IMR-90 (cell line): ENCODE data around the gene DDX10. TPM values are rescaled to one million over a fixed set of nuclear protein-coding genes. Genes with fewer than 3 reads are reported as not detected.

Experiments
- ATAC-seq: fragments of 200-7000 bp; cut with Tn5 transposase; 2 replicates; pipeline ENCODE4 v1.9.1; 2020; ENCODE audit warnings: low read depth, mild to moderate bottlenecking, moderate library complexity
- BruUV-seq: library from RNA; stranded (reverse); fragments of 400-500 nt; replicated peaks from 2 replicates; lab custom pipeline; 2021; lab: Mats Ljungman, UMichigan
- CTCF ChIA-PET: fragments of 300-600 bp; formaldehyde crosslinking; extraction: SDS; loops from one replicate; lab custom pipeline; 2021; ENCODE audit warnings: antibody characterized with exemption; lab: Yijun Ruan, JAX
- POLR2A ChIA-PET: fragments of 300-600 bp; sonication (Branson Sonifier 250); formaldehyde crosslinking; loops from one replicate; lab custom pipeline; 2022; ENCODE audit warnings: antibody characterized with exemption; ENCODE audit not compliant: unreplicated experiment; lab: Charles Lee
- DNase-seq: peaks from one replicate; pipeline ENCODE4 v3.0.0; 2013
- H2AFZ ChIP-seq: replicated peaks from 2 replicates; pipeline ENCODE3; 2013; ENCODE audit warnings: low read length, mild to moderate bottlenecking; ENCODE audit not compliant: poor library complexity
- H2AK5ac ChIP-seq: 2 replicates; pipeline ENCODE4 v1.6.1; 2013; ENCODE audit warnings: low read depth, low read length, inconsistent platforms
- H2AK9ac ChIP-seq: replicated peaks from 2 replicates; pipeline ENCODE3; 2013; ENCODE audit warnings: mild to moderate bottlenecking, low read depth, low read length, moderate library complexity; ENCODE audit not compliant: poor library complexity
- H2BK120ac ChIP-seq: 2 replicates; pipeline ENCODE4 v1.6.1; 2013; ENCODE audit warnings: low read depth, low read length, inconsistent platforms
- H2BK15ac ChIP-seq: 3 replicates; pipeline ENCODE4 v1.6.1; 2013; ENCODE audit warnings: low read depth, low read length, inconsistent platforms
- H2BK20ac ChIP-seq: 2 replicates; pipeline ENCODE4 v1.6.1; 2013; ENCODE audit warnings: low read depth, mild to moderate bottlenecking, inconsistent platforms, low read length, moderate library complexity
- H2BK5ac ChIP-seq: 2 replicates; pipeline ENCODE4 v1.6.1; 2013; ENCODE audit warnings: mild to moderate bottlenecking, low read depth, low read length, inconsistent platforms; ENCODE audit not compliant: poor library complexity, severe bottlenecking
- H3K14ac ChIP-seq: replicated peaks from 2 replicates; pipeline ENCODE4 v1.6.1; 2013; ENCODE audit warnings: low read depth, low read length, inconsistent platforms
- H3K18ac ChIP-seq: 2 replicates; pipeline ENCODE4 v1.6.1; 2013; ENCODE audit warnings: low read depth, low read length, control low read depth
- H3K23ac ChIP-seq: 2 replicates; pipeline ENCODE4 v1.6.1; 2013; ENCODE audit warnings: low read depth, low read length, inconsistent platforms
- H3K27ac ChIP-seq: 2 replicates; pipeline ENCODE4 v1.5.1; 2013; ENCODE audit warnings: mild to moderate bottlenecking, control low read depth, low read length; ENCODE audit not compliant: insufficient read depth
- H3K27me3 ChIP-seq: 2 replicates; pipeline ENCODE4 v1.6.1; 2013; ENCODE audit warnings: low read length; ENCODE audit not compliant: control insufficient read depth, insufficient read depth
- H3K36me3 ChIP-seq: 2 replicates; pipeline ENCODE4 v1.6.1; 2013; ENCODE audit warnings: low read length, mixed read lengths; ENCODE audit not compliant: control insufficient read depth, insufficient read depth
- H3K4ac ChIP-seq: 2 replicates; pipeline ENCODE4 v1.6.1; 2013; ENCODE audit warnings: low read depth, low read length, inconsistent platforms
- H3K4me1 ChIP-seq: 2 replicates; pipeline ENCODE4 v1.6.1; 2013; ENCODE audit warnings: low read length, mixed read lengths; ENCODE audit not compliant: control insufficient read depth, insufficient read depth
- H3K4me2 ChIP-seq: 2 replicates; pipeline ENCODE4 v1.6.1; 2013; ENCODE audit warnings: low read depth, mild to moderate bottlenecking, control low read depth, low read length, moderate library complexity
- H3K4me3 ChIP-seq: 2 replicates; pipeline ENCODE4 v1.5.1; 2013; ENCODE audit warnings: low read depth, mild to moderate bottlenecking, control low read depth, low read length, moderate library complexity; ENCODE audit not compliant: insufficient read depth
- H3K56ac ChIP-seq: 2 replicates; pipeline ENCODE4 v1.6.1; 2013; ENCODE audit warnings: low read length, inconsistent platforms; ENCODE audit not compliant: insufficient read depth; ENCODE audit errors: extremely low read depth
- H3K79me1 ChIP-seq, 2 experiments: 2 replicates each; pipeline ENCODE4 v1.6.1; 2013; ENCODE audit warnings: low read length in 2 of 2, inconsistent platforms in 1 of 2, low read depth in 1 of 2
- H3K9ac ChIP-seq: 2 replicates; pipeline ENCODE4 v1.6.1; 2013; ENCODE audit warnings: low read depth, low read length, control low read depth
- H3K9me1 ChIP-seq: 2 replicates; pipeline ENCODE4 v1.6.1; 2013; ENCODE audit warnings: low read length, inconsistent platforms; ENCODE audit not compliant: insufficient read depth
- H3K9me3 ChIP-seq: 2 replicates; pipeline ENCODE4 v1.6.1; 2013; ENCODE audit warnings: low read length; ENCODE audit not compliant: control insufficient read depth, insufficient read depth
- H4K20me1 ChIP-seq: 2 replicates; pipeline ENCODE4 v1.6.1; 2013; ENCODE audit warnings: low read length, inconsistent platforms; ENCODE audit not compliant: insufficient read depth
- H4K5ac ChIP-seq: 2 replicates; pipeline ENCODE4 v1.6.1; 2013; ENCODE audit warnings: mild to moderate bottlenecking, low read depth, low read length, control low read depth
- H4K8ac ChIP-seq, 2 experiments: 2 replicates each; pipeline ENCODE4 v1.6.1; 2013; ENCODE audit warnings: low read depth in 2 of 2, low read length in 2 of 2, control low read depth in 1 of 2, inconsistent platforms in 1 of 2
- H4K91ac ChIP-seq: 2 replicates; pipeline ENCODE4 v1.6.1; 2013; ENCODE audit warnings: low read depth, low read length, inconsistent platforms; ENCODE audit not compliant: insufficient read depth
- BHLHE40 ChIP-seq: fragments of 150-350 bp; IDR thresholded peaks from 2 replicates; pipeline ENCODE4 v1.6.1; 2016; ENCODE audit warnings: mild to moderate bottlenecking, low read depth, low read length
- CEBPB ChIP-seq: IDR thresholded peaks from 2 replicates; pipeline ENCODE4 v1.6.1; 2012; ENCODE audit warnings: low read depth, low read length, improper control_type of control experiment
- CTCF ChIP-seq: conservative IDR thresholded peaks from 2 replicates; pipeline ENCODE4 v1.5.1; 2012; ENCODE audit warnings: mild to moderate bottlenecking, low read depth, low read length, improper control_type of control experiment
- ELK1 ChIP-seq: fragments of 150-350 bp; IDR thresholded peaks from 2 replicates; pipeline ENCODE4 v1.6.1; 2016; ENCODE audit warnings: low read depth, mild to moderate bottlenecking, low read length, moderate library complexity, borderline replicate concordance
- FOS ChIP-seq: fragments of 150-350 bp; IDR thresholded peaks from 2 replicates; pipeline ENCODE4 v1.6.1; 2016; ENCODE audit warnings: low read depth, low read length
- MAFK ChIP-seq: IDR thresholded peaks from 2 replicates; pipeline ENCODE4 v1.6.1; 2012; ENCODE audit warnings: low read depth, low read length, improper control_type of control experiment
- MAZ ChIP-seq: IDR thresholded peaks from 2 replicates; pipeline ENCODE4 v1.6.1; 2012; ENCODE audit warnings: low read depth, mild to moderate bottlenecking, low read length, improper control_type of control experiment, moderate library complexity, borderline replicate concordance
- MXI1 ChIP-seq: IDR thresholded peaks from 2 replicates; pipeline ENCODE4 v1.6.1; 2012; ENCODE audit warnings: low read depth, mild to moderate bottlenecking, low read length, moderate library complexity, borderline replicate concordance
- RCOR1 ChIP-seq: IDR thresholded peaks from 2 replicates; pipeline ENCODE4 v1.6.1; 2012; ENCODE audit warnings: mild to moderate bottlenecking, low read length, improper control_type of control experiment; ENCODE audit not compliant: insufficient replicate concordance
- WGBS, 2 experiments: methylation state at CpG; one replicate each; pipeline versions ENCODE4 v1.1.5 to v1.1.7; 2013; ENCODE audit warnings: missing lambda C conversion rate in 2 of 2; ENCODE audit not compliant: insufficient read length in 1 of 2; ENCODE audit errors: extremely low coverage in 2 of 2; 5-methylcytosine and 5-hydroxymethylcytosine counted together
- dilution Hi-C: fragments of 300-500 bp; cut with HindIII; formaldehyde crosslinking; loops from one replicate; pipeline ENCODE4 v1.14.3; 2018; ENCODE audit warnings: low sequenced_read_pairs; ENCODE audit not compliant: unreplicated experiment
- in situ Hi-C: fragments of 300-500 bp; cut with MboI; formaldehyde crosslinking; loops from 3 replicates; pipeline ENCODE4 v1.14.3; 2019; ENCODE audit warnings: low sequenced_read_pairs, inconsistent platforms, mixed read lengths
- intact Hi-C: fragments of 100-400 bp; cut with micrococcal nuclease; formaldehyde crosslinking; loops from 2 replicates; pipeline ENCODE4 v1.10.0; 2022
- polyA plus RNA-seq, 3 experiments: library from polyadenylated mRNA; depleted of rRNA; stranded (reverse); fragments of >200 nt; gene quantifications; 2 replicates each; pipeline ENCODE4 v1.2.3, GENCODE V29; 2012; ENCODE audit warnings: low replicate concordance in 1 of 3
- total RNA-seq: library from RNA; depleted of rRNA; stranded (reverse); fragments of >200 nt; gene quantifications from 2 replicates; pipeline ENCODE4 v1.2.3, GENCODE V29; 2012

DDX10 gene
- total and polyA plus RNA-seq, 2 of the 4 experiments (the other 2 are of a cell fraction), result 20.0 to 31.9 TPM

GRCh38 chr11:108824545-108824944 lies 159.7 kb downstream of the DDX10 start:
- Histone ChIP-seq H3K9ac (no peak overlapping the region), H3K18ac (no peak overlapping the region), H3K56ac (no peak overlapping the region), H4K8ac (no peak overlapping the region), H3K27ac (no peak overlapping the region), H3K23ac (no peak overlapping the region), H3K4ac (no peak overlapping the region), H3K9me1 (no peaks in the 10 kb centered on the region), H3K9me3 (no peaks in the 10 kb centered on the region), H3K4me2 (no peak overlapping the region), H4K5ac (no peak overlapping the region), H2AK5ac (no peak overlapping the region), H3K14ac (no peak overlapping the region), H2BK5ac (no peak overlapping the region), H2BK120ac (no peak overlapping the region), H3K36me3 (no peaks in the 10 kb centered on the region), H3K4me1 (peaks cover 4% of the 10 kb centered on the region), H2AFZ (no peak overlapping the region), H3K27me3 (no peaks in the 10 kb centered on the region), H4K20me1 (no peaks in the 10 kb centered on the region), H3K4me3 (no peak overlapping the region), H2BK20ac (no peak overlapping the region), H4K91ac (no peak overlapping the region), H2BK15ac (no peak overlapping the region), H3K79me1 (peaks cover 3 to 7% of the 10 kb centered on the region in 2 experiments; a peak in 2 of 4 replicates), H2AK9ac (no peak overlapping the region)
- BruUV-seq, result no TSS peak
- dilution Hi-C loops (no loop called here), intact Hi-C loops (no loop called here), in situ Hi-C loops (no loop called here)
- no peak for DNase-seq
- ChIA-PET CTCF (no interaction called here), POLR2A (no interaction called here)
- TF ChIP-seq ELK1 (no peak), RCOR1 (no peak), BHLHE40 (no peak), FOS (no peak), CEBPB (no peak), MXI1 (no peak), MAZ (no peak), MAFK (no peak), CTCF (no peak)
- no CpG with 5 or more reads among the region's 3 CpGs for WGBS, 2 experiments
- ATAC-seq, result no peak
